Uterus (tissue), 4 donors: ENCODE data around the gene ZNF391. TPM values are rescaled to one million over a fixed set of nuclear protein-coding genes. Genes with fewer than 3 reads are reported as not detected.
"Not testable (repeated sequence)": the region's sequence is repeated elsewhere in the genome, so short reads cannot be mapped to it uniquely, and the experiment has no call there.

Source experiments
- DNase-seq, 2 donors: peaks; one replicate each; pipeline ENCODE4 v3.0.0-alpha.2; 2019 to 2020
- H3K27ac ChIP-seq, 2 donors: fragments of 200-600 bp; sonication (generic); 1 replicate in 1 of 2; 2 replicates in 1 of 2; pipeline ENCODE4 v1.5.1; 2016 to 2018
- H3K27me3 ChIP-seq, 2 donors: fragments of 200-600 bp; sonication (generic); one replicate each; pipeline ENCODE4 v1.5.1; 2018 to 2019; ENCODE audit warnings: control low read depth in 1 of 2
- H3K36me3 ChIP-seq, 2 donors: fragments of 200-600 bp; sonication (generic); one replicate each; pipeline ENCODE4 v1.5.1; 2019; ENCODE audit warnings: control low read depth in 1 of 2
- H3K4me1 ChIP-seq, 2 donors: fragments of 200-600 bp; sonication (generic); one replicate each; pipeline ENCODE4 v1.5.1; 2018 to 2019; ENCODE audit warnings: control low read depth in 1 of 2
- H3K4me3 ChIP-seq, 2 donors: fragments of 200-600 bp; sonication (generic); 1 replicate in 1 of 2; 2 replicates in 1 of 2; pipeline ENCODE4 v1.5.1; 2018 to 2019; ENCODE audit warnings: mild to moderate bottlenecking in 1 of 2
- H3K9me3 ChIP-seq, 2 donors: fragments of 200-600 bp; sonication (generic); one replicate each; pipeline ENCODE4 v1.5.1; 2019; ENCODE audit warnings: control low read depth in 1 of 2
- CTCF ChIP-seq, 4 experiments: fragments of 200-600 bp in 2 of 4; fragments of 450-650 bp in 2 of 4; sonication (generic) in 2 of 4; IDR thresholded peaks; one replicate each; pipeline ENCODE4 v1.5.1; 2016 to 2019; ENCODE audit warnings: antibody characterized with exemption in 4 of 4, mild to moderate bottlenecking in 2 of 4, moderate library complexity in 1 of 4
- POLR2A ChIP-seq, 2 donors: fragments of 450-650 bp; IDR thresholded peaks; one replicate each; pipeline ENCODE4 v1.6.1; 2016; ENCODE audit warnings: antibody characterized with exemption in 2 of 2, mild to moderate bottlenecking in 1 of 2, moderate library complexity in 1 of 2
- intact Hi-C: fragments of 100-400 bp; cut with DNase I; formaldehyde crosslinking; loops from one replicate; pipeline ENCODE4 v1.15.1; 2023; ENCODE audit warnings: low total_unique reads
- total RNA-seq, 4 donors: library from RNA; depleted of rRNA in 3 of 4; stranded (reverse); fragments of >200 nt in 3 of 4; gene quantifications; one replicate each; pipeline versions ENCODE4 v1.1.0 to v1.2.4, GENCODE V29; 2014 to 2023
- donor health status: DM: yes; HTN: yes; CAD: no.

The ZNF391 gene
- total RNA-seq, 4 donors from 2014 or later, result 4.6 to 10.1 (median 5.9) TPM; not detected in 1

- TF ChIP-seq CTCF (IDR thresholded peaks at IDR 0.05) (no peak), POLR2A (IDR thresholded peaks at IDR 0.05) (no peak)
- Histone ChIP-seq H3K27ac (no peak overlapping the region), H3K36me3 (no peaks in the 10 kb centered on the region), H3K27me3 (no peaks in the 10 kb centered on the region), H3K9me3 (no peaks in the 10 kb centered on the region), H3K4me1 (no peaks in the 10 kb centered on the region), H3K4me3 (no peak overlapping the region)
- intact Hi-C loops, result no loop called here
- no peak for DNase-seq
Observed at GRCh38 chr6:27422651-27423332, 34.2 kb downstream of the ZNF391 start.

- H3K4me3 ChIP-seq, H3K27me3 ChIP-seq, H3K9me3 ChIP-seq, intact Hi-C loops, H3K4me1 ChIP-seq, DNase-seq, H3K27ac ChIP-seq, H3K36me3 ChIP-seq: not testable (repeated sequence)
Observed at GRCh38 chr6:27424851-27425250, 36.3 kb downstream of the ZNF391 start.

- no peaks in the 10 kb centered on the region for H3K9me3 ChIP-seq
- H3K36me3 ChIP-seq, result no peaks in the 10 kb centered on the region
- intact Hi-C loops, result no loop called here
- TF ChIP-seq CTCF (IDR thresholded peaks at IDR 0.05), result no peak
- TF ChIP-seq POLR2A (IDR thresholded peaks at IDR 0.05), result no peak
- no peak overlapping the region for H3K27ac ChIP-seq
- H3K27me3 ChIP-seq, result no peaks in the 10 kb centered on the region
- no peak for DNase-seq
- no peak overlapping the region for H3K4me3 ChIP-seq
- no peaks in the 10 kb centered on the region for H3K4me1 ChIP-seq
Observed at GRCh38 chr6:27426045-27426620, 37.6 kb downstream of the ZNF391 start.

- Histone ChIP-seq H3K4me3 (no peak overlapping the region), H3K27me3 (no peaks in the 10 kb centered on the region), H3K36me3 (no peaks in the 10 kb centered on the region), H3K9me3 (no peaks in the 10 kb centered on the region), H3K4me1 (no peaks in the 10 kb centered on the region), H3K27ac (no peak overlapping the region)
- no peak for TF ChIP-seq CTCF (IDR thresholded peaks at IDR 0.05)
- no peak for TF ChIP-seq POLR2A (IDR thresholded peaks at IDR 0.05)
- intact Hi-C loops, result no loop called here
- no peak for DNase-seq
Observed at GRCh38 chr6:27428502-27428901, 39.9 kb downstream of the ZNF391 start.

- TF ChIP-seq POLR2A (IDR thresholded peaks at IDR 0.05) (no peak), CTCF (IDR thresholded peaks at IDR 0.05) (no peak)
- DNase-seq, result no peak
- H3K4me3 ChIP-seq, result no peak overlapping the region
- H3K4me1 ChIP-seq, result no peaks in the 10 kb centered on the region
- intact Hi-C loops, result no loop called here
- no peaks in the 10 kb centered on the region for H3K36me3 ChIP-seq
- no peaks in the 10 kb centered on the region for H3K27me3 ChIP-seq
- H3K9me3 ChIP-seq, result no peaks in the 10 kb centered on the region
- H3K27ac ChIP-seq, result no peak overlapping the region
Observed at GRCh38 chr6:27428966-27429365, 40.4 kb downstream of the ZNF391 start.
